Kidney epithelial cell (primary cell): ENCODE data around the gene AP4B1. TPM values are rescaled to one million over a fixed set of nuclear protein-coding genes. Genes with fewer than 3 reads are reported as not detected.
A peak's percentile ranks its signal among the peaks of the same experiment; 100 is the strongest.
"Not testable (repeated sequence)": the region's sequence is repeated elsewhere in the genome, so short reads cannot be mapped to it uniquely, and the experiment has no call there.

Experiments
- DNase-seq: peaks from one replicate; pipeline ENCODE4 v3.0.0-alpha.2; 2010; ENCODE audit warnings: low read depth
- H3K27me3 ChIP-seq: 2 replicates; pipeline ENCODE4 v1.6.0; 2011; ENCODE audit warnings: low read length; ENCODE audit not compliant: control insufficient read depth, insufficient read depth
- H3K36me3 ChIP-seq: 2 replicates; pipeline ENCODE4 v1.5.1; 2011; ENCODE audit warnings: low read length; ENCODE audit not compliant: control insufficient read depth, insufficient read depth
- H3K4me3 ChIP-seq: 2 replicates; pipeline ENCODE4 v1.5.1; 2011; ENCODE audit warnings: low read depth, mild to moderate bottlenecking, control low read depth, low read length
- CTCF ChIP-seq: IDR thresholded peaks from 2 replicates; pipeline ENCODE4 v1.5.1; 2011; ENCODE audit warnings: mild to moderate bottlenecking, moderate library complexity, low read length, control low read depth, inconsistent platforms; ENCODE audit not compliant: insufficient read depth, poor library complexity, severe bottlenecking
- total RNA-seq: library from RNA; depleted of rRNA; stranded (reverse); fragments of >200 nt; gene quantifications from 2 replicates; pipeline ENCODE4 v1.2.3, GENCODE V29; 2015

Gene AP4B1
- 9.2 and 9.7 TPM in 2 replicates for total RNA-seq

- no peaks in the 10 kb centered on the region for H3K36me3 ChIP-seq
- peak within 1 kb of the TSS; percentile 97 for H3K4me3 ChIP-seq
- no peaks in the 10 kb centered on the region for H3K27me3 ChIP-seq
- TF ChIP-seq CTCF = peak; percentile 89
- DNase-seq = peak; percentile 99
Measured at GRCh38 chr1:113904674-113905434, at the start of gene AP4B1, which contains the start of gene DCLRE1B. TSS of gene AP4B1 (minus strand) at chr1:113904799. CDS start at chr1:113904717, 82 bp downstream. TSS of gene DCLRE1B (plus strand) at chr1:113905326. CDS start at chr1:113905587, 261 bp downstream.

DNA sequence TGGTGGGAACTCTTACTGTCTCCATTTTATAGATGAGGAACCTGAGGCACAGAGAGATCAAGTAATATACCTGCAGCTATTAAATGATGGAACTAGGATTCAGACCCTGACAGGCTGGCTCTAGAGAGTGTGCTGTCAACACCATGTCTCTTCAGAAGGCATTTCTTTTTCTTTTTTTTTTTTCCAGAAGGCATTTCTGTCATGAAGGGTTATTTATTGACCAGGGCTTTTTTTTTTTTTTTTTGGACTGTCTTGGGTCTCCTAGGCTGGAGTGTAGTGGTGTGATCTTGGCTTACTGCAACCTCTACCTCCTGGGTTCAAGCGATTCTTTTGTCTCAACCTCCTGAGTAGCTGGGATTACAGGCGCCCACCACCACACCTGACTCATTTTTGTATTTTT is 47.1 kb upstream of the AP4B1 start:
- TF ChIP-seq CTCF = no peak
- H3K4me3 ChIP-seq = no peak overlapping the region
- no peaks in the 10 kb centered on the region for H3K27me3 ChIP-seq
- no peaks in the 10 kb centered on the region for H3K36me3 ChIP-seq
- no peak for DNase-seq

DNA sequence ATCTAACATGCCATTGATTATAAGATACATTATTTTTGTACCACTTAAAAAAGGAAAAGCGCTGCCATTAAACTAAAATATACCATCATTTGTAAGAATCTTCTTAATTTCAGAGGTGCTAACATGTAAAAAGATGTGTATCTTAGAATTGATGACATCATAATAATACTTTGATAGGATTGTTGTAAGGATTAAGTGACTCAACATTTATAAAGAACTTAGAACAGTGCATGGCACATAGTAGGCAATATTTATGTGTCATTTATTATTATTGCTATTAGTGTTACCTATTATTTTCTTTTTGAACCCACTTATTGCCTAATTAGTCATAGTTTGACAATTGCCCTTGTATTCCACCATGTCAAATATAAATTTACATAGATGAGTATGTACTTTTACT is 46.3 kb upstream of the AP4B1 start:
- Histone ChIP-seq H3K27me3 (no peaks in the 10 kb centered on the region), H3K36me3 (no peaks in the 10 kb centered on the region), H3K4me3 (no peak overlapping the region)
- DNase-seq = no peak
- no peak for TF ChIP-seq CTCF

DNA sequence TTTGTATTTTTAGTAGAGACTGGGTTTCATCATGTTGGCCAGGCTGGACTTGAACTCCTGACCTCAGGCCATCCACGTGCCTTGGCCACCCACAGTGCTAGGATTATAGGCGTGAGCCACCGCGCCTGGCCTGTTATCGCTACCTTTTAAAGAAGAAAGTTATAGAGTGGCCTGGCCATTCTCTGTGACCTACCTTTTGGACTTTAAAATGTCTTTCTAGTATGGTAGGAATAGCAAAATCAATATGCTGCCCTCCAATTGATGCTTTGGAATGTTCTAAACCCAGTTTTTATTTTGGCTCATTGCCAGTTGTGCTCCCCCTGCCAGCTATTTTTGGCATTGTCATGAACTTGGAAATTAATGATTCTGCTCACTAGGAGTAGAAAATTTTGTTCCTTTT is 44.4 kb upstream of the AP4B1 start:
- H3K36me3 ChIP-seq = no peaks in the 10 kb centered on the region
- no peak overlapping the region for H3K4me3 ChIP-seq
- no peaks in the 10 kb centered on the region for H3K27me3 ChIP-seq
- no peak for DNase-seq
- peak; percentile 33 for TF ChIP-seq CTCF

GRCh38 chr1:113948151-113948550 is 43.6 kb upstream of the AP4B1 start:
- not testable (repeated sequence) for H3K36me3 ChIP-seq, H3K27me3 ChIP-seq, DNase-seq, H3K4me3 ChIP-seq

GRCh38 chr1:113947388-113948107 is 42.9 kb upstream of the AP4B1 start:
- Histone ChIP-seq H3K4me3 (no peak overlapping the region), H3K36me3 (no peaks in the 10 kb centered on the region), H3K27me3 (no peaks in the 10 kb centered on the region)
- no peak for TF ChIP-seq CTCF
- DNase-seq = no peak
